Measurements from ENCODE around the gene TTC7B.
A peak's percentile ranks its signal among the peaks of the same experiment; 100 is the strongest.

TTC7B gene

GRCh38 chr14:90739318-90740068 is 76.7 kb downstream of the TTC7B start:
- peak in 1 of 3 experiments; percentile 30 for DNase-seq

- DNase-seq: no peak
These were observed 83.0 kb downstream of the TTC7B start for GRCh38 chr14:90733139-90733808.

GRCh38 chr14:90732718-90733117 is 83.5 kb downstream of the TTC7B start:
- DNase-seq: no peak

- DNase-seq: no peak
These were observed 84.1 kb downstream of the TTC7B start for GRCh38 chr14:90732139-90732538.

GRCh38 chr14:90731487-90731886 is 84.7 kb downstream of the TTC7B start:
- peak in 1 of 3 experiments; percentile 92 for DNase-seq

GRCh38 chr14:90730206-90730766 is 85.9 kb downstream of the TTC7B start:
- DNase-seq: no peak

GRCh38 chr14:90728951-90729350 is 87.3 kb downstream of the TTC7B start:
- DNase-seq: no peak

- no peak for DNase-seq
These were observed 89.1 kb downstream of the TTC7B start for GRCh38 chr14:90727082-90727481.

- DNase-seq: peak in 1 of 3 experiments; percentile 64
These were observed 89.6 kb downstream of the TTC7B start for GRCh38 chr14:90726656-90727055.

- peak in 1 of 3 experiments; percentile 72 for DNase-seq
These were observed 91.4 kb downstream of the TTC7B start for GRCh38 chr14:90724866-90725265.

GRCh38 chr14:90722590-90722989 is 93.6 kb downstream of the TTC7B start:
- no peak for DNase-seq

GRCh38 chr14:90721619-90722305 is 94.5 kb downstream of the TTC7B start:
- DNase-seq: no peak

GRCh38 chr14:90720832-90721231 is 95.4 kb downstream of the TTC7B start:
- no peak for DNase-seq

GRCh38 chr14:90720336-90720735 is 95.9 kb downstream of the TTC7B start:
- DNase-seq: no peak

GRCh38 chr14:90717916-90718315 is 98.3 kb downstream of the TTC7B start:
- DNase-seq: no peak

- no peak for DNase-seq
These were observed 100.2 kb downstream of the TTC7B start for GRCh38 chr14:90715993-90716392.

GRCh38 chr14:90715495-90715894 is 100.7 kb downstream of the TTC7B start:
- DNase-seq: no peak

GRCh38 chr14:90714811-90715210 is 101.4 kb downstream of the TTC7B start:
- DNase-seq: no peak

- no peak for DNase-seq
These were observed 111.4 kb downstream of the TTC7B start for GRCh38 chr14:90704738-90705392.

- DNase-seq: no peak
These were observed 112.1 kb downstream of the TTC7B start for GRCh38 chr14:90703841-90704737.

GRCh38 chr14:90700933-90701776 is 115.1 kb downstream of the TTC7B start:
- DNase-seq: no peak
